K562 (cell line): ENCODE results near the gene NXN. TPM values are rescaled to one million over a fixed set of nuclear protein-coding genes. Genes with fewer than 3 reads are reported as not detected.

Source experiments
- ATAC-seq: fragments of 200-7000 bp; cut with Tn5 transposase; 3 replicates; pipeline ENCODE4 v1.9.1; 2020; ENCODE audit warnings: moderate library complexity
- BruUV-seq: library from RNA; stranded (reverse); fragments of 400-500 nt; replicated peaks from 2 replicates; lab custom pipeline; 2021; lab: Mats Ljungman, UMichigan
- CTCF ChIA-PET: fragments of 300-600 bp; formaldehyde crosslinking; extraction: SDS; loops from one replicate; lab custom pipeline; 2021; ENCODE audit warnings: low intra/inter-chr PET ratio; lab: Yijun Ruan, JAX
- POLR2A ChIA-PET: fragments of 300-600, 350-650 bp; sonication (Branson Sonifier 250); formaldehyde crosslinking; extraction: SDS; loops from one replicate; lab custom pipeline; 2021; ENCODE audit warnings: antibody characterized with exemption, inconsistent platforms; lab: Yijun Ruan, JAX
- DNase-seq, 4 experiments: peaks; one replicate each; pipeline versions ENCODE4 v3.0.0 to v3.0.0-alpha.2; 2011 to 2018; ENCODE audit warnings: low spot score in 3 of 4, mixed read lengths in 3 of 4; ENCODE audit errors: extremely low read depth in 1 of 4
- FAIRE-seq: peaks from 2 replicates; lab custom pipeline; 2011; peaks lifted over from hg19 to GRCh38; lab: Jason Lieb, UNC
- H2AFZ ChIP-seq: 2 replicates; pipeline ENCODE4 v1.6.0; 2011; ENCODE audit warnings: low read depth, low read length, control low read depth, inconsistent platforms
- H3K27ac ChIP-seq: fragments of 200-600 bp; 3 replicates; pipeline ENCODE4 v1.8.0; 2011; ENCODE audit warnings: low read depth, mild to moderate bottlenecking, control low read depth, inconsistent platforms, low read length, moderate library complexity, mixed read lengths; ENCODE audit errors: extremely low read depth
- H3K27me3 ChIP-seq, 2 experiments: fragments of 300-600 bp in 1 of 2; 2 replicates in 1 of 2; 3 replicates in 1 of 2; pipeline versions ENCODE4 v1.6.0 to v1.8.0; 2011; ENCODE audit warnings: inconsistent platforms in 2 of 2, low read length in 2 of 2, mild to moderate bottlenecking in 1 of 2, mixed read lengths in 1 of 2, moderate library complexity in 1 of 2; ENCODE audit not compliant: control insufficient read depth in 2 of 2, insufficient read depth in 2 of 2
- H3K36me3 ChIP-seq: fragments of 300-600 bp; 3 replicates; pipeline ENCODE4 v1.8.0; 2011; ENCODE audit warnings: mild to moderate bottlenecking, low read length, inconsistent platforms; ENCODE audit not compliant: control insufficient read depth, insufficient read depth
- H3K4me1 ChIP-seq, 2 experiments: fragments of 200-600 bp in 1 of 2; replicated peaks in 1 of 2; 2 replicates in 1 of 2; 3 replicates in 1 of 2; pipeline versions ENCODE4 v1.5.1 to v1.8.0; 2011; ENCODE audit warnings: inconsistent platforms in 2 of 2, low read length in 2 of 2, mild to moderate bottlenecking in 1 of 2, mixed read lengths in 1 of 2, moderate library complexity in 1 of 2; ENCODE audit not compliant: control insufficient read depth in 2 of 2, insufficient read depth in 2 of 2
- H3K4me2 ChIP-seq: 2 replicates; pipeline ENCODE4 v1.6.1; 2011; ENCODE audit warnings: low read length, control low read depth, inconsistent platforms, mixed read lengths; ENCODE audit not compliant: insufficient read depth
- H3K4me3 ChIP-seq: fragments of 200-600 bp; sonication (generic), shearing (Covaris generic); 2 replicates; pipeline ENCODE4 v1.5.1; 2016; ENCODE audit warnings: control low read depth, inconsistent platforms
- H3K79me2 ChIP-seq: fragments of 200-600 bp; 3 replicates; pipeline ENCODE4 v1.8.0; 2011; ENCODE audit warnings: low read length, inconsistent platforms; ENCODE audit not compliant: control insufficient read depth, insufficient read depth
- H3K9ac ChIP-seq, 2 experiments: 2 replicates each; pipeline versions ENCODE4 v1.6.0 to v1.6.1; 2011; ENCODE audit warnings: low read depth in 2 of 2, low read length in 2 of 2, control low read depth in 1 of 2, inconsistent platforms in 1 of 2, mild to moderate bottlenecking in 1 of 2, mixed read lengths in 1 of 2; ENCODE audit not compliant: insufficient read depth in 1 of 2
- H3K9me1 ChIP-seq: one replicate; pipeline ENCODE4 v1.6.0; 2011; ENCODE audit warnings: inconsistent platforms, mild to moderate bottlenecking, low read length, moderate library complexity; ENCODE audit not compliant: control insufficient read depth, insufficient read depth
- H3K9me3 ChIP-seq: replicated peaks from 2 replicates; pipeline ENCODE4 v1.5.1; 2011; ENCODE audit warnings: low read depth, low read length, inconsistent platforms; ENCODE audit not compliant: control insufficient read depth, insufficient read depth
- H4K20me1 ChIP-seq: replicated peaks from 2 replicates; pipeline ENCODE4 v1.6.1; 2011; ENCODE audit warnings: low read length, inconsistent platforms, mixed read lengths; ENCODE audit not compliant: control insufficient read depth, insufficient read depth
- ARID1B ChIP-seq: fragments of 450-650 bp; IDR thresholded peaks from 2 replicates; pipeline ENCODE4 v1.6.1; 2016; ENCODE audit warnings: antibody characterized with exemption, mild to moderate bottlenecking, inconsistent platforms
- CBFA2T3 ChIP-seq: fragments of 450-650 bp; IDR thresholded peaks from 2 replicates; pipeline ENCODE4 v1.6.1; 2017
- CBX2 ChIP-seq: fragments of 200-600 bp; sonication (generic); IDR thresholded peaks from one replicate; pipeline ENCODE4 v1.6.1; 2012; ENCODE audit warnings: mild to moderate bottlenecking, low read length, inconsistent platforms; ENCODE audit not compliant: insufficient read depth, poor library complexity, severe bottlenecking
- CUX1 ChIP-seq: fragments of 200-800 bp; sonication (Bioruptor generic); IDR thresholded peaks from 2 replicates; pipeline ENCODE4 v1.6.1; 2016; ENCODE audit warnings: missing genetic modification characterization, missing compliant biosample characterization
- HCFC1 ChIP-seq: IDR thresholded peaks from 2 replicates; pipeline ENCODE4 v1.6.1; 2012; ENCODE audit warnings: low read depth, low read length, improper control_type of control experiment
- RNF2 ChIP-seq: sonication (generic); IDR thresholded peaks from 2 replicates; pipeline ENCODE4 v1.6.1; 2016
- TAL1 ChIP-seq: fragments of 450-650 bp; IDR thresholded peaks from 2 replicates; pipeline ENCODE4 v1.6.1; 2016; ENCODE audit warnings: mild to moderate bottlenecking
- TCF3 ChIP-seq: sonication (generic); formaldehyde crosslinking; IDR thresholded peaks from 2 replicates; pipeline ENCODE4 v1.4.0; 2020; ENCODE audit warnings: mild to moderate bottlenecking, missing genetic modification reagents
- ZNF3 ChIP-seq: fragments of 250-450 bp; sonication (Bioruptor Pico); IDR thresholded peaks from 2 replicates; pipeline ENCODE4 v1.5.0; 2021; ENCODE audit warnings: mild to moderate bottlenecking, moderate library complexity
- WGBS: fragments of 100-300 bp; shearing (Covaris generic); methylation state at CpG from one replicate; pipeline ENCODE4 v1.1.6; 2016; ENCODE audit warnings: low coverage, mixed read lengths; ENCODE audit not compliant: insufficient coverage; ENCODE audit errors: missing lambda C conversion rate; 5-methylcytosine and 5-hydroxymethylcytosine counted together
- in situ Hi-C: fragments of 300-500 bp; cut with MboI; formaldehyde crosslinking; loops from 4 replicates; pipeline ENCODE4 v1.15.0; 2018; ENCODE audit warnings: inconsistent platforms, mixed read lengths
- intact Hi-C: fragments of 100-400 bp; cut with micrococcal nuclease; formaldehyde crosslinking; loops from 2 replicates; pipeline ENCODE4 v1.14.2; 2022
- polyA plus RNA-seq, 8 experiments: library from polyadenylated mRNA; depleted of rRNA in 4 of 8; stranded (reverse) in 5 of 8; unstranded in 3 of 8; fragments of >200 nt; fragmentation: Nextera tagmentation in 2 of 8; fragmentation: Illumina TruSeq in 1 of 8; extraction: Ambion mirVana in 2 of 8; extraction: Trizol in 1 of 8; gene quantifications; 2 replicates each; pipeline versions ENCODE4 v1.2.1 to v1.2.3, GENCODE V29; 2011 to 2014; ENCODE audit warnings: inconsistent platforms in 1 of 8, missing spikeins in 1 of 8
- total RNA-seq, 7 experiments: library from RNA; depleted of rRNA in 6 of 7; stranded (reverse); fragments of >200 nt in 6 of 7; fragmentation: Illumina TruSeq in 2 of 7; extraction: Trizol in 2 of 7; gene quantifications; 2 replicates each; pipeline versions ENCODE4 v1.2.1 to v1.2.3, GENCODE V29; 2011 to 2021; ENCODE audit warnings: low replicate concordance in 1 of 7

The NXN gene
- total and polyA plus RNA-seq, 9 of the 15 experiments (the other 6 are each of a cell fraction or from before 2014, with no cell fraction given), result 0.08 to 0.39 (median 0.29) TPM; not detected in 5

GRCh38 chr17:970364-970763, 9.2 kb downstream of the NXN start (continued):
- no peak for TF ChIP-seq CUX1 (CRISPR knock-in tag)

DNA sequence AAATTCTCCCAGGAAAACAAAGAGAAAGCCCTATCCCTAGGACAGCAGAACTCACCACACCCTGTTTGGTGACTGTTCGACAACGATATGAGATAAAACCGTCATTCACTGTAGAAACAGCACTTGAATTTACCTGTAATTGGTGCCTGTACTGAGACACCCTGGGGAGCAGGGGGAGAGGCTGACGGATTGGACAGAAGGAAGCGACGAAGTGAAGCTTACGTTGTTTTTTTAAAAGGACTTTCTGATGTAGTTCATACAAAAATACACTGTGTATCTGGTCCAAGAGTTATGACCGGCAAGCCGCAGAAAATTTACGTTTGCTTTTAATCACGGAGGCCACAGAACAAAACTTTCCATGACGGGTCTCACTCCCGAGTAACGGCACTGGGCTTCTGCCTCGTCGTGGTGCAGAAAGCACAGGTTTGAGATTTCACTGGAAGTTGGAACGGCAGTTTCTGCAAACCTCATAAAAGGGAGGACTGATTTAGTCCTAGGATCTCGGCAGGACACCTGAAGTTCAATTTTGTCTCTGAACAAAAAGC, 9.7 kb downstream of the NXN start:
- in situ Hi-C loops, result loop anchor here (10.0 kb wide), 1 partner anchor 85 kb away; no protein-coding TSS in a partner anchor
- Histone ChIP-seq H3K4me2 (no peak overlapping the region; the same call in none of the 2 replicates), H4K20me1 (0 out of 2 replicates have a peak, but pooled peaks cover 5% of the 10 kb centered on the region), H2AFZ (no peak overlapping the region), H3K9me1 (no peaks in the 10 kb centered on the region), H3K4me3 (no peak overlapping the region), H3K36me3 (no peaks in the 10 kb centered on the region), H3K27me3 (peaks cover 13 to 51% of the 10 kb centered on the region in 2 experiments; a peak in 4 of 5 replicates), H3K27ac (no peak overlapping the region), H3K4me1 (no peaks in the 10 kb centered on the region; a peak in 1 of 5 replicates), H3K79me2 (no peaks in the 10 kb centered on the region), H3K9me3 (no peaks in the 10 kb centered on the region), H3K9ac (no peak overlapping the region)
- peak; percentile 45; the same call in 2 of the 3 replicates for ATAC-seq
- BruUV-seq, result no TSS peak
- peak; percentile 23 for FAIRE-seq
- peak in 3 of 4 experiments; percentile 14 to 24 (median 22) for DNase-seq
- ChIA-PET POLR2A (no interaction called here), CTCF (no interaction called here)
- TF ChIP-seq ARID1B (0 out of 2 replicates have a peak, but pooled peaks have one; percentile 20), TAL1 (peak; percentile 27; the same call in 1 of the 2 replicates), RNF2 (peak; percentile 31; the same call in 1 of the 2 replicates), CBFA2T3 (peak; percentile 47), HCFC1 (no peak), ZNF3 (CRISPR knock-in tag) (no peak), TCF3 (CRISPR knock-in tag) (peak; percentile 24; the same call in 1 of the 2 replicates), CBX2 (peak; percentile 78)
- WGBS, result under 1% methylated on average over 18 of the region's 18 CpGs
- intact Hi-C loops, result no loop called here
